SK-N-MC (cell line): ENCODE measurements around the gene CDH4.
"Not testable (repeated sequence)": the region's sequence is repeated elsewhere in the genome, so short reads cannot be mapped to it uniquely, and the experiment has no call there.

Experiments
- EZH2 ChIP-seq: fragments of 200-600 bp; sonication (generic); IDR thresholded peaks from one replicate; pipeline ENCODE4 v1.6.1; 2017; ENCODE audit warnings: antibody characterized with exemption
- POLR2AphosphoS5 ChIP-seq: IDR thresholded peaks from 2 replicates; pipeline ENCODE4 v1.6.1; 2012; ENCODE audit warnings: mild to moderate bottlenecking, low read depth, low read length, borderline replicate concordance

DNA sequence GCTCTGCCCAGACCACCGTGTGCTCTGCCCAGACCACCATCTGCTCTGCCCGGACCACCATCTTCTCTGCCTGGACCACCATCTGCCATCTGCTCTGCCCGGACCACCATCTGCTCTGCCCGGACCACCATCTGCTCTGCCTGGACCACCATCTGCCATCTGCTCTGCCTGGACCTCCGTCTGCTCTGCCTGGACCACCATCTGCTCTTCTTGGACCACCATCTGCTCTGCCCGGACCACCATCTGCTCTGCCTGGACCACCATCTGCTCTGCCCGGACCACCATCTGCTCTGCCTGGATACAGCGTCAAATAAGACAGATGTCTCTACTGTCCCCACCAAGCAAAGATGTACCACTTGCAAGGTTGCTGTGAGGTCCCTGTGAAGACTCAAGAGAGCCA is 154.7 kb downstream of the CDH4 start:
- not testable (repeated sequence) for TF ChIP-seq POLR2AphosphoS5, EZH2
